OCI-LY7 (cell line): ENCODE data around the gene NFATC2.

Experiments
- CTCF ChIP-seq: fragments of 200-600 bp; sonication (generic); conservative IDR thresholded peaks from 2 replicates; pipeline ENCODE4 v1.5.1; 2014; ENCODE audit warnings: mild to moderate bottlenecking, antibody characterized with exemption, low read length, moderate library complexity, mixed read lengths
- EZH2phosphoT487 ChIP-seq: fragments of 200-600 bp; sonication (generic); IDR thresholded peaks from 2 replicates; pipeline ENCODE4 v1.6.1; 2018; ENCODE audit warnings: low read depth, borderline replicate concordance, mild to moderate bottlenecking, mixed run types, antibody characterized with exemption, low read length, moderate library complexity, mixed read lengths

GRCh38 chr20:51551186-51551585 is 8.7 kb upstream of the NFATC2 start:
- TF ChIP-seq CTCF: no peak
- TF ChIP-seq EZH2phosphoT487: no peak
